Measurements from ENCODE around the gene MOG. TPM values are rescaled to one million over a fixed set of nuclear protein-coding genes. Genes with fewer than 3 reads are reported as not detected.
"Not testable (repeated sequence)": the region's sequence is repeated elsewhere in the genome, so short reads cannot be mapped to it uniquely, and the experiment has no call there.

Gene MOG
- total RNA-seq, 1 donor from 2014 or later, result not detected

DNA sequence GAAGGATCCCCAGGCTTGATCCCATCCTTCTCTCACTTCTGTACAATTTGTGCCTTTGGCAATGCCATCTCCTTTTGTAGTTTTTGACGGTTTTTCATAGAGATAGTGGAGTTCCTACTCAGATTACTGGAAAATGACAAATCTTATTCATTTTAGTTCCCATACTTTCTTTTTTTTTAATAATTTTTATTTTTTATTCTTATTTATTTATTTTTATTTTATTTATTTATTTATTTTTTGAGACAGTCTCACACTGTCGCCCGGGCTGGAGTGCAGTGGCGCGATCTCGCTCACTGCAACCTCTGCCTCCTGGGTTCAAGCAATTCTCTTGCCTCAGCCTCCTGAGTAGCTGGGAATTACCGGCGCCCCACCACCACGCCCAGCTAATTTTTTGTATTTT is 19.6 kb upstream of the MOG start:
- DNase-seq (ENCODE audit: low read depth in 2 of 2), result no peak

DNA sequence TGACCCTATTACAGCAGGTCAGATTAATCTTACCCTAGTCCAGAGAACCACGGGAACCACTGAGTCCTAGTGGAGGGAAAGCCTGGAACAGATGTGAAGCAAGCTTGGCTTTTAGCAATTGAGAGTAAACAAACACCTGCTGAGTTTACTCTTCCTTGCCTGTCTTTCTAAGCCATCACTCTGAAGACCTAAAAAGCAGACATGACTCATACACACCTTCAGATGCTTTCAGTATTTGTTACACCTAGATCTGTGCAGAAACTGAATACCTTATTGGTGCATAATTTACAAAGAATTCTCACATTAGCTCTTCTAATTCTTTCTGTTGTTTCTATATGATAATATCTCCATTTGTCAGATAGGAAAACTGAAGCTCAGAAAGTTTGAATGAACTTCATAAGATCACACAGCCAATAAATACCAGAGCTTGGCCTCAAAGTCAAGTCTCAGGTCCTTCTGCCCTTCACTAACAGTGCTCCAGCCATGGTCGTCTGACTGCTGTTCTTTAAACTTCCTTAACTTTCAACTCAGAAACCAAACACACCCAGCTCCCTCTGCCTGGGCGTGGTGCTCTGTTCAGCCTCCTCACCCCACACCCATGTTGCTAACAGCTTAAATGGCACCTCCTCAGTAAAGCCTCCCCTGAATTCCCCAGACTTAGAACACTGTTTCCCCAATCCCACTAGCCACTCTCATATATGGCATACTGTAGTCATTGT is 15.3 kb upstream of the MOG start:
- no peak for DNase-seq (ENCODE audit: low read depth in 2 of 2)

DNA sequence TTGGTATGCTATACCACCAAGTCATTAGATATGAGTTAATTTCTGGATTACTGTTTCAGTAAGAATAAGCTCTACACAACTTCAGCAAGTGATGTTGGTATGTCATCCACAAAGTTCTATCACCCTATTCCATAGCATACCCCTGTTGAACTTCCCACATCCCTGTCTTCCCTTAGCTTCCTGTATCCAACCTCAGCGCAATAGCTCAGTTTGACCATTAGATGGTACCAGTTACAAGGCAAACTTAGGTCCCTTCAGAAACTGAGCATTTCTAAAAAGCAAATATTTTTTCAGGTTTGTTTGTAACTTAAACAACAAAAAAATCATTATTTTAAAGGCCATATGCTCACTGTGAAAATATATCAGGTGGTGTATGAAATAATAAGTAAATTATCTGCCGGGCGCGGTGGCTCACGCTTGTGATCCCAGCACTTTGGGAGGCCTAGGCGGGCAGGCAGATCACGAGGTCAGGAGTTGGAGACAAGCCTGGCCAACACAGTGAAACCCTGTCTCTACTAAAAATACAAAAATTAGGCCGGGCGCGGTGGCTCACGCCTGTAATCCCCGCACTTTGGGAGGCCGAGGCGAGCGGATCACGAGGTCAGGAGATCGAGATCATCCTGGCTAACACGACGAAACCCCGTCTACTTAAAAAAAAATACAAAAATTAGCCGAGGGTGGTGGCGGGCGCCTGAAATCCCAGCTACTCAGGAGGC is 8.8 kb upstream of the MOG start:
- DNase-seq (ENCODE audit: low read depth in 2 of 2), result peak; percentile 58 to 59

DNA sequence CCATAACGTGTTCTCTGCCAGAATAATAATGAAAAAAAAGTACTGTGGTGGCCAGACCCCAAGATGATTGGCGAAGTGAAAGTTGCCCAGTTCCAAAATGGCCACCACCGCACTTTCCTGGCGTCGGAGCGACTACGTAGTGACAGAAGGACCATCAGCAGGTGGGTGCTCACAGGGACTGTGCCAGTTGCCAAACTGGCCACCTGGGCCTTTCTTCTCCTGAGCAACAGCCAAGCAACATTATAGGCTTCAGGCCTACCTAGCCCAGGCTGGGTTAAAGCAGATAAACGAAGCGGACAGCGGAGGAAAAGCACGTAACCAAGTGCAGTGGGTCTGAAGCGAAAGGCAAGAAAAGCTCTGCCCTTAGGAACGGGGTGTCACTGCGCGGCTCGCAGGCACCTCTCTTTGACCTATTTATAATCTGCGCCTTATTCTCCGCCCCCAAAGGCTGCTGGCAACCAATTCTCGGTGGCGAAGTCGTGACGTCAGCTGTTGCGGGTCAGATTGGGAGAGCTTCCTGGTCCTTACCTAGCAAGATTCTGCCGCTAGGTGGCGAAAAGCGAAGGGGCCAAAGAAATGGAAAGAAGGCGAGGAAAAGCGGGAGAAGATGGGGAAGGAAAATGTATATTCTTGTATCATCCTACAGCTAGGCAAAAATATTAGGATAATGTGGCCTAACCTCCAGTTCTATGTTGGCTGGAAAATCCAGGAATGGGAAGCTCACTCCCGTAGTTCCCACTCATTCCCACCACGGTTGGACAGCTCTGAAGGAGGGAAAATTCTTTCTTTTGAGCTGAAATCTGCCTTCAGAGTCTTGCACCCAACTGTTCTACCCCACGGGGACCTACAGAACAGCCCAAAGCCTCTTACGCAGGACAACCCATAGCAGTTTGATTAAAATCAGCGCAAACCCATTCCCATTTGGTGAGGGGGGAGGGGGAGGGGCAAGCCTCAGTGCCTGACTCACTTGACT is 6.9 kb upstream of the MOG start:
- peak; percentile 95 to 96 for DNase-seq (ENCODE audit: low read depth in 2 of 2)

DNA sequence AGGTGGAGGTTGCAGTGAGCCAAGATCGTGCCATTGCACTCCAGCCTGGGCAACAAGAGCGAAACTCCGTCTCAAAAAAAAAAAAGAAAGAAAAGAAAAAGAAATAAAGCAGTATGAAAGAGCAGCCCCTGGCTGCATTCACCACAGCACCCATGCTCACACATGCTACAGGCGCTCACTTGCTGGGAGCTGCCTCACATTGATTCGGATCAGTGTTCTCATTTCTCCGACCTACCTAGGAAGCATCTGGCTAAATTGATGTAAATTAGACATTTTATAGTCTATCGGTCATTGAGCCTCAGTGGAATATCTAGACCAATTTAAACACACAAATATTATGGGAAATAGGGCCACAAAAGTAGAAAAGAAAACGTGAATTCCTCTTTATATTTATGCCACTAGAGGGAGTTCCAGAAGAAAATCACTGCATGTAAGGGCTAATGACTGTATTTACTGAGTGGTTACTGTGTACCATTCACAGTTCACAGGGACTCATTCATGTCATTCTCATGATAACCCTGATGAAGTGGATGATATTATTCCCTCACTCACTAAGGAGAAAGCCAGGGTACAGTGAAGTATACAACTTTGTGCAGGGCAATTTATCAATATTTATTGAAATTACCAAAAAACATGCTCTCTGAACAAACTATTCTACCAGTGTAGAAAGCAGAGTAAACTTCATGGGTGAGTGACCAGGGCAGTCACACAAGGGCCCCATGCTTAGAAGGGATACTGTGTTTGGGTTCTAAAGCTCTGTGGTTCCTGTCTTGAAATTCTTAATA is 5.3 kb upstream of the MOG start:
- DNase-seq (ENCODE audit: low read depth in 2 of 2), result peak; percentile 41 to 56

DNA sequence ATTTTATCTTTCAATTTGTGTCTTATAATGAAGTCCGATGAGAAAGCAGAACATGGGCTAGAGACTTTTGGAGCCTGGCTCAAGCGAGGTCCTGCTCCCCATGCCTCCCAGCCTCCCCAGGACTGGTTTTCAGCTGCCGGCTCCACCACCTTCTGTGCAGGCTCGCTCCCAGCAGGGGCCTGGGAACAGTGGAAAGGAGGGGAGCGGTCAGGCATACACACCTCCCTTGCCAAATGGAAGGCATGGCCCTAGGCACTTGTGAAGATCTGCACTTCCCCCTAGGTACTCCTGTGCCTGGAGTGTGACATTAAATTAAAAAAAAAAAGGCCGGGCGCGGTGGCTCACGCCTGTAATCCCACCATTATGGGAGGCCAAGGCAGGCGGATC is 4.7 kb upstream of the MOG start:
- no peak for DNase-seq (ENCODE audit: low read depth in 2 of 2)

DNA sequence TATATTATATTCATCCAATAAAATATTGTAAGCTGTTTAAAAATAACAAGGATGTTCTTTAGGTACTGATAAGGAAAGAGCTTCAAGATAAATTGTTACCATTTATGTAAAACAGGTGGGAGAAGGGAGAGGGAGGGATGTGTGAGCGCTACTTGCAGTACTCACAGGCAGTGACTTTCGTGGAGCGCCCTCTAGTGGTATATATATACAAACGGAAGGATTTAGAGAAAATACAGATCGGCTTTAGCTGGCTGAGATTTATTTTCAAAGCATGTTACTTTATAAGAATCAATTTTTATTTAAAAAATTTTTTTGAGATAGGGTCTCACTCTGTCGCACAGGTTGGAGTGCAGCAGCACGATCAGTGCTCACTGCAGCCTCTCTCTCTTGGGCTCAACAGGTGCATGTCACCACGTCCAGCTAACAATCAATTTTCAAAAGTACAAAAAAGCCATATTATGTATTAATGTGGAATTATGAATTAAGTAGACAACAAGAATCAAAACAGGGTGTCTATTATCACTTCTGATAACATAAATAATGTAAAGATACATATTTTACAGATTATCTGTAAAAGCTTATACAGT is 3.3 kb upstream of the MOG start:
- peak; percentile 83 to 86 for DNase-seq (ENCODE audit: low read depth in 2 of 2)

DNA sequence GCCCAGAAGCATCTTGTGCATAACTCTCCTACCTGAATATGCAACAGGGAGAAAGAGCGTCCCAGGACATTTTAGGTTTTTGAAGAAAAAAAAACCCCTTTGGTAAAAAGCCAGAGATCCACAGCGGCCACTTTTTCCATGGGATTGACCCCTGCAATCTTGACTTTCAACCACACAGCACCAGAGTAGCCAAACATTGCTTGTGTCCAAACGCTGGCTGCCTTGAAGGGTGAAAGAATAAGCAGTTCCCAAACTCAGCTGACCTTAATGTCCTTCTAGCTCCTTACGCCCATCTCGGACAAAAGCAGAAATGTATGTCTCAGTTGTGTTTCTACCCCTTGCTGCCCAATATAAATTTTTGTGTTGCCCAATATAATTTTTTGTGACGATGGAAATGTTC is 1.2 kb upstream of the MOG start:
- no peak for DNase-seq (ENCODE audit: low read depth in 2 of 2)

DNA sequence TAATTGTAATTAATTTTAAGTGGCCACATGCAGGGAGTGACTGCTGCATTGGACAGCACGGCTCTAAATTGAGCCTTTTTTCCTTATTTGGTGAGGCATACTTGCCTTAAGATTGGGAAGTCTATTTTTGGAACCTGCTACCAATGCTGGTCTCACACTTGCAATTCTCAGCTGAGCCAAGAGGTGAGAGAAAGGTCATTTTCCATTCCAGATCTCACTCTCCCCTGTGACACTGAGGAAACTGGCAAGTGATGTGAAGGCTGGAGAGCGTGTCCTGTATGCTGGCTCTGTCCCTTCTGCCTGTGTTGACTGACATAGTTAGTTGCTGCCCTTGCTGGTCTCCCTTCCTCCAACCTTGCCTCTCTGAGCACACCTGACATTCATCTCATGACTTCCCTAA is 735 bp upstream of the MOG start:
- DNase-seq (ENCODE audit: low read depth in 2 of 2), result no peak

DNA sequence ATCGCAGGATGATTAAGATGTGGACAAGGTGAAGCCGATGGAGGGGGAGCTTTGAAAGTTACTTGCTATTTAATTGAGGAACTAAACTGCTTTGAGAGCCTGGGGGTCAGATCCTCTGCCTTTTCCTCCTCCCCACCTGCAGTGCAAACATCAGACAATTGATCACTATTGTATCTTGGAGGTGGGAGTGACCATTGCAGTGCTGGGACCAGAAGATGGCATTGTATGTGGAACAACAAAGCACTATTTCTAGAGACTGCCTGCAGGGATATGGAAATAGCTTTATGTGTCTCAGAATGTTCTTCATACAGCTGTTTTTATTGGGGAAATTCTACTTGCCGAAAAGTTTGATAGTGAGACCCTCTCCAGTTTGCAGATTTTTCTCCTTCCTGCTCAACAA is 4.2 kb downstream of the MOG start:
- no peak for DNase-seq (ENCODE audit: low read depth in 2 of 2)

DNA sequence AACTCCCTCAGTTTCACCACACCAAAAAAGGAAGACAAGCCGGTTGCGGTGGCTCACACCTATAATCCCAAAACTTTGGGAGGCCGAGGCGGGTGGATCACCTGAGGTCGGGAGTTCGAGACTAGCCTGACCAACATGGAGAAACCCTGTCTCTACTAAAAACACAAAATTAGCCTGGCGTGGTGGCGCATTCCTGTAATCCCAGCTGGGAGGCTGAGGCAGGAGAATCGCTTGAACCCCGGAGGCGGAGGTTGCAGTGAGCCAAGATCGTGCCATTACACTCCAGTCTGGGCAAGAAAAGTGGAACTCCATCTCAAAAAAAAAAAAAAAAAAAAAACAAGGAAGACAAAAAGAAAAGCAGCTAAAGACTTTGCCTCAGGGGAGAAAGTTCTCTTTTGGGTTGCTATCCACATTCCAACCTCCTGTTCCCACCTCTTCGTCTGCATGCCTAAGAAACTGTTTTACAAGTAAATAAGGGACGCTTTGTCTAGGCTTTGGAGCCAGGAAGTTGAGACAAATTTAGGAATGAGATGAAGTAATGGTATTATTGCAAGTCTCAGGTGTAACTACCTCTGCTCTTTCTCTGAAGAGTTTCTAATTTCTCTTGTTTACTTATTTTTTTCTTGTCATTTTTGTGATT is 4.7 kb downstream of the MOG start:
- DNase-seq (ENCODE audit: low read depth in 2 of 2), result not testable (repeated sequence)

DNA sequence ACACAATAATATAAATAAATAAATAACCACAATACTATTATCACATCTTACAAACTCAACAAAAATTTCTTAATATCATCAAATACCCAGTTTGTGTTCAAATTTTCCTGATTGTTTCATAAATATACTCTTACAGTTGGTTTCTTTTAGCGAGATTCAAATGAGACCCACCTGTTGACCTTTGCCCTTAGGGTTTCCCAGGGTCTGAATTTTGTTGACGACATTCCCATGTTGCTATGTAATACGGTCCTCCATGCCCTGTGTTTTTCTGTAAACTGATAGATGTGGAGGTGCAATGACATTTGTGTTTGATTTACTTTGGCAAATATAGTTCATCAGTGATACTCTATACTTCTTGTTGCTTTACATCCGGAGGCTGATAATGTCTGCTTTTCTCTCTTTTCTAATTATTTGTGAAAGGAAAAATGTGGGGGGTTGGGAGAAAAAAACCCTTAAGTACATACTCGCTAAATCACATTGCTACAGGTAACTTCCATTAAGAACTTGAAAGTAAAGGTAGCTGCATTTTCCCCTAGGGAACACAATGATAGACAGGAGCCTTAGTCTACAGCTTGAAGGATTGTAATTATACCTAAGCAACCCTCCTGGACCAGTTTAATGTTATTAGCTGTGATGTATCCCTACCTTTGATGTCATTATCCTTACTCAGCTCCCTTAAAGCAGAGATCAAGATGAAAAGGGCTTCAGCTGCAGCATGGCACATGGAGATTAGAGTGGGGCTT is 6.6 kb downstream of the MOG start:
- DNase-seq (ENCODE audit: low read depth in 2 of 2), result no peak

DNA sequence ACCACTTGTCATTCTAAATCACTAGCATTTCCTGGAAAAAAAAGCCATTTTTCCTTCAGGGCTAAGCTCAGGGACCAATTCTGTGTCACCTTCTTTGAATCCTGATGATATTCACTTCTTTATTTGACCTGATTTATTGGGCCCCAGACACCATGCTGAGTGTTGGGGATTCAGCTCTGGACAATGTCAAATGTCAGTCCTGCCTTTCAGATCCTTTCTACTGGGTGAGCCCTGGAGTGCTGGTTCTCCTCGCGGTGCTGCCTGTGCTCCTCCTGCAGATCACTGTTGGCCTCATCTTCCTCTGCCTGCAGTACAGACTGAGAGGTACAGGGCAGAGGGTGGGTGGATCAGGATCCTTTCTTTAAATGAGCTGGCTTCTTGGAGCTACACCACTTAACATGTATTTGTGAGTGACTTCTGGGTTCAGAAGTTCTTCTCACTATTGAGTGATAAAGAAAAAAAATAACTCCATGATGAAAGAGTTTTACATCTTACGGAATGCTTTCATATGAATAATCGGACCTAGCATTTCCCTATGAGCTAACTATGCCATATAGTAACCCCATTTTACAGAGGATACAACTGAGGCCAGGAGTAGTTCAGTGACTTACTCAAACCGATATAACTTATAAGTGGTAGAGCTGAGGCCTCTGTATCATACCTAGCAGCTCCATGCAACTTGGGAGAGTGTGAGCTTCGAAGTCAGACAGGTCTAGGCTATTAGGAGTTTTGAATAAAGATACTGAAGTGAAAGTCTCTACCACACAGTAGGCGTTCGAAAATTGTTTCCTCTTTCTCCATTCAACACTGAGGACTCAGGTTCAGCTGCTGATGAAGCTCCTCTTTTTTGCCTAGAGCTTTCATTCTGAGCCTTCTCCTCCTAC is 9.3 kb downstream of the MOG start:
- DNase-seq (ENCODE audit: low read depth in 2 of 2), result no peak

DNA sequence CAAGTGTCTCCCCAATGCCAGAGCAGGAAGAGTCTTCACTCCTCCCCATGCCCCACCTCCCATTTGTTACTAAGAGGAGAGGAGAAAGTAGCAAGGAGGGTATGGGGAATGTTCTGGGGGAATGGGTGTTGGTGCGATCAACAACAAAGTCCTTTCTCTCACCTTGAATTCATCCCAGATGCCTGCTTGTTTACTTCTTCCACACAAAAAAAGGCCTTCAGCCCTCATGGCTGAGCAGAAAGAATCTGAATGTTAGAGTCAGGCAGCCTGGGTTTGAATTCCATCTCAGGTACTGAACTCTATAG is 9.9 kb downstream of the MOG start:
- no peak for DNase-seq (ENCODE audit: low read depth in 2 of 2)

DNA sequence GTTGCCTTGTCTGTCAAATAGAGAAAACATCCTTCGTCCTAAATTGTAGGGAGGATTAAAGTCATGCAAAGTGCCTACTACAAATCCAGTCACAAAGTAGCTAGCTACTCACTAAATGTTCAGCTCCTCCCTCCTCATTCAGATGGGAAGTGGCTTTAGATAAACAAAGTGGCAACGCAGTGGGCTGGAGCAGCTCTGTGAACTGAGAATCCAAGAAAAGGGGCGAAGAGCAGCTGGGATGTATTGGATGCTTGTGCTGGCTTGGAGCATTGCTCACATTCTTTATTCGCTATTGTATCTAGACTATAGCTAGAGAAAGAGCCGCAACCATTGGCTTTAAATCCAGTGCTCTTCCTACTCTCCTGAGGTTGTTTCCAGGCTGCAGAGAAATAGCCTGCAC is 10.3 kb downstream of the MOG start:
- no peak for DNase-seq (ENCODE audit: low read depth in 2 of 2)

DNA sequence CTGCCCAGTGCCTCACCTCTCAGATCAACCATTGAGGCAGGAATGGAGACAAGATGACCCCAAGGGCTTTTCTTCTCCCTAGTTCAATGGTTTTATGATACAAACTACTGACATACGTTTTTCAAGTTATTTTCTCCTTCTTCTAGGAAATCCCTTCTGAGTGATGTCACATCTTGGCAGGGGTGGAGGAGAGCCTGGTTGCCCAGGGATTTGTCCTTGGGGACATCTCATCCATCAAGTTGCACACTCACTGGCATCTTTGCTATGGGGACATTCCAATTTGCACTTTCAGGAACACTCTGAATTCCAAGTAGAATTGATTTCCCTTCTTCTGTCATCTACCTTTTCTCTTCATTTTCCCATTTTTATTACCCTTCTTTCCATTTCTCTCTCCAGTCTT is 14.1 kb downstream of the MOG start:
- DNase-seq (ENCODE audit: low read depth in 2 of 2), result no peak

DNA sequence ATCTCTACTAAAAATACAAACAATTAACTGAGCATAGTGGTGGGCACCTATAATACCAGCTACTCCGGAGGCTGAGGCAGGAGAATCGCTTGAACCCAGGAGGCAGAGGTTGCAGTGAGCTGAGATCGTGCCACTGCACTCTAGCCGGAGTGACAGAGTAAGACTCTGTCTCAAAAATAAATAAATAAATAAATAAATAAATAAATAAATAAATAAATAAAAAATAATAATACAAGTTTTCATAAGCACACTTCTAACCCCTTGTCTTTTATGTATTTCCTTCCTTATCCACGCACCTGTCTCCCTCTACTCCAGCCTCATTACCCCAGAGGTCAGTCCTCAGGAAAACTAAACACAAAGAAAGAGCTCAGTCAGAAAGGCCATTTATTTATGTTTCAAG is 15.2 kb downstream of the MOG start:
- DNase-seq (ENCODE audit: low read depth in 2 of 2), result not testable (repeated sequence)

DNA sequence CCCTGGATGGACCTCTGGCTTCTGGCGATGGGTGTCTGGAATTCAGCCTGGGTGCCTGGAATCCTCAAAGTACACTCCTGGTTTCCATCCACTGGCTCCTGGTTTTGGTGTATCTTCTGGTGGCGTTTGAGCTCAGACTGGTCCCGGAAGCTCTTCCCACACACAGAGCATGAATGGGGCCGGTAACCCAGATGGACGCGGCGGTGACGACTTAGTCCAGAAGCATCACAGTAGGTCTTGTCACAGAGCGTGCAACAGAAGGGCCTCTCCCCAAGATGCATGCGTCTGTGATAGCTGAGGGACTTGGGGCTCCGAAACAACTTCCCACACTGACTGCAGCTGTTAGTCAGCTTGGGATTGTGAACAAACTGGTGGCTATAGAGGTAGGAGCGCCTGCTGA is 16.3 kb downstream of the MOG start:
- DNase-seq (ENCODE audit: low read depth in 2 of 2), result no peak

DNA sequence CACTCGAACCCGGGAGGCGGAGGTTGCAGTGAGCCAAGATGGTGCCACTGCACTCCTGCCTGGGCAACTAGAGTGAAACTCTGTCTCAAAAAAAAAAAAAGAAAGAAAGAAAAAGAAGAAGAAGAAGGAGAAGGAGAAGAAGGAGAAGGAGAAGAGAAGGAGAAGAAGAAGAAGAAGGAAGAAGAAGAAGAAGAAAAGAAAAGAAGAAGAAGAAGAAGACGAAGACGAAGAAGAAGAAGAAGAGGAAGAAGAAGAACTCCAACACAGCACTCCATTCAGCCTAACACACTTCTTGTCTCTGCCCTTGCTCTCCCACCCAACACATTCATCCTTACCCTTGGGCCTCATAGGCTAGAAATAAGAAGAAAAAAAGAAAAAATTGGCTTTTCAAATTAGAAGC is 17.1 kb downstream of the MOG start:
- no peak for DNase-seq (ENCODE audit: low read depth in 2 of 2)

All from lung microvascular endothelial cell (primary cell).